ENCODE results near the gene ZNF593OS. TPM values are rescaled to one million over a fixed set of nuclear protein-coding genes. Genes with fewer than 3 reads are reported as not detected.

ZNF593OS gene
- total and polyA plus RNA-seq, 8 donors, result 0.35 to 0.68 TPM; not detected in 6

DNA sequence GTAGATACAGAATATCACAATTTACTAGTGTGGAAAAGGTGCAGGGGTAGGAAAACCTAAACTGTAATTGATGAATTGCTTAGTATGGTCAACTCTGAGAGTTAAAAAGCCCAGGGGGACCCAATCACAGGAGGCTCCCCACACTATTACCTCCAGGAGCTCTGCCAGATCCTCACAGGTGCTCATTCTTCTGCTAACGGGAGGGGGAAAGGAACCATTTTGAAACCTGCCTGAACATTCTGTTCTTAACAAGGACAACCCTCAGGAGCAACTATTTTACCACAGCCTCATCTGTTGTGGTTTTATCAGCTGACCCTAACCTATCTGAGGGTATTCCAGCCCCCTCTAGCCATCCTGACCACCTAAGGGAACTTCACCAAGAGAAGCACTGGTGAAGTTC is 40.9 kb downstream of the ZNF593OS start:
- no peak for TF ChIP-seq CTCF (IDR thresholded peaks at IDR 0.05)
- no peaks in the 10 kb centered on the region for H3K36me3 ChIP-seq
- FAIRE-seq, result no peak
- no peaks in the 10 kb centered on the region for H3K9me3 ChIP-seq
- H3K4me3 ChIP-seq, result no peak overlapping the region
- H3K27ac ChIP-seq, result no peak overlapping the region
- no peaks in the 10 kb centered on the region for H3K27me3 ChIP-seq
- no peak for ATAC-seq
- intact Hi-C loops (cut with DNase I), result no loop called here
- 30 to 44% methylated on average over 1 of the region's 1 CpG for WGBS, 2 donors
- H3K4me1 ChIP-seq, result peaks cover 6 to 25% (median 24%) of the 10 kb centered on the region in 3 donors
- DNase-seq, result no peak

DNA sequence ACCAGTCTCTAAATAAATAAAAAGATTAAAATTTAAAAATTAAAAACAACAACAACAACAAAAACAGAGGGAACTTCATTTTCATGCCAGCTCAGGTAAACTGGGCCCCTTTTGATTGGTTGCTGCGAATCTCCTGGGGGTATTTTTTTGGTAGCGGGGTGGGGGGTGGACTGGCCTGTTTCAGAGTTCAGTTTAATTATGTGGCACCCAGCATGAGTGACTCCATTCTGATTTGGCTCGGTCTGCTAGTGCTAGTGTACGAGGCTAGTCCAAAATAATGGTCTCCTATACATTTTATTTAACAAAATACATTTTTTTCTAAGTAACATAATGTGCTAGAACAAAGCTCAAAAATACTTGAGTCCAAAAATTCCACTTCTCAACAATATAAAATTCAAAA is 41.9 kb downstream of the ZNF593OS start:
- Histone ChIP-seq H3K27ac (no peak overlapping the region), H3K36me3 (no peaks in the 10 kb centered on the region), H3K9me3 (no peaks in the 10 kb centered on the region), H3K4me3 (no peak overlapping the region), H3K4me1 (peaks cover 6 to 34% (median 33%) of the 10 kb centered on the region in 3 donors), H3K27me3 (no peaks in the 10 kb centered on the region)
- intact Hi-C loops (cut with DNase I), result no loop called here
- 92 to 98% methylated on average over 4 of the region's 4 CpGs for WGBS, 2 donors
- FAIRE-seq (no peak), ATAC-seq (no peak), DNase-seq (no peak)
- no peak for TF ChIP-seq CTCF (IDR thresholded peaks at IDR 0.05)

- DNase-seq (no peak), FAIRE-seq (no peak), ATAC-seq (peak; percentile 41 to 55 (median 50))
- no peaks in the 10 kb centered on the region for H3K9me3 ChIP-seq
- WGBS, 2 donors, result 37 to 44% methylated on average over 13 of the region's 13 CpGs
- no peaks in the 10 kb centered on the region for H3K36me3 ChIP-seq
- H3K4me1 ChIP-seq, result peaks cover 24 to 57% (median 55%) of the 10 kb centered on the region in 3 donors
- no peak for TF ChIP-seq CTCF (IDR thresholded peaks at IDR 0.05)
- H3K27me3 ChIP-seq, result no peaks in the 10 kb centered on the region
- peak overlapping the region; percentile 12 to 74 (median 48) for H3K27ac ChIP-seq
- intact Hi-C loops (cut with DNase I), result no loop called here
- no peak overlapping the region for H3K4me3 ChIP-seq
Measured at GRCh38 chr1:26127235-26128163, 44.1 kb downstream of the ZNF593OS start.

DNA sequence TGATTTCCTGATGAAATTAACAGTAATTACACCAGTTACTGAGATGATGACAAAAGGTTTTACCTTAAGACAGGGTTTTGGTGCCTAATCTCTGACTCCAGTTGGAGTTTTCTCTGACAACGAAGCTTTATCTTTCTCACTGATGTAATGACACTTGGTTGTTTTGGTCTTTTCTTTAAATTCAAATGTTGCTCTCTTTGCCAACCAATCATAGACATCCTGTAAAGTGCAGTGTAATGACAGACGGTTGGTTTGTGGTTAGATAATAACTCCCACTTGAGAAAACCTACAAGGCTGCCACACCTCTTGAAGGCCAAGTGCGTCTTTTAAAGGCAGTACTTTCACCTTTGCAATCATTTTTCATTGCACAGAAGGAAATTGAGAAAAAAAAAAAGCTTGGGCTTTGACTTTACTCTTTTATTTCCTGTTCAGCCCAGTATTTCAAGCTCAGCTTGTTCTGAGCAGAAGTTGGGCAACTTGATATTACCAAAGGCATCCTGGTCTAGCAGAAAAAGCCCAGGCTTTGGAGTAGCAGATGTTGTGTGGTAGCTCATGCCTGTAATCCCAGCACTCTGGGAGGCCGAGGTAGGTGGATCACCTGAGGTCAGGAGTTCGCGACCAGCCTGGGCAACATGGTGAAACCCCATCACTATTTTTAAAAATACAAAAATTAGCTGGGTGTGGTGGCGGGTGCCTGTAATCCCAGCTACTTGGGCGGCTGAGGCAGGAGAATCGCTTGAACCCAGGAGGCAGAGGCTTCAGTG is 45.1 kb downstream of the ZNF593OS start:
- ATAC-seq (peak; percentile 61 to 85 (median 70)), FAIRE-seq (peak; percentile 67), DNase-seq (no peak)
- no peak overlapping the region for H3K4me3 ChIP-seq
- intact Hi-C loops (cut with DNase I), result no loop called here
- WGBS, 2 donors, result 60 to 62% methylated on average over 9 of the region's 9 CpGs
- H3K4me1 ChIP-seq, result peaks cover 31 to 66% (median 65%) of the 10 kb centered on the region in 3 donors
- peak overlapping the region; percentile 12 to 74 (median 48) for H3K27ac ChIP-seq
- no peaks in the 10 kb centered on the region for H3K36me3 ChIP-seq
- H3K9me3 ChIP-seq, result no peaks in the 10 kb centered on the region
- no peak for TF ChIP-seq CTCF (IDR thresholded peaks at IDR 0.05)
- H3K27me3 ChIP-seq, result no peaks in the 10 kb centered on the region

Data from pancreas (tissue), 10 donors.